ENCODE data around the gene NLRP9.
"Not testable (repeated sequence)": the region's sequence is repeated elsewhere in the genome, so short reads cannot be mapped to it uniquely, and the experiment has no call there.

Gene NLRP9

DNA sequence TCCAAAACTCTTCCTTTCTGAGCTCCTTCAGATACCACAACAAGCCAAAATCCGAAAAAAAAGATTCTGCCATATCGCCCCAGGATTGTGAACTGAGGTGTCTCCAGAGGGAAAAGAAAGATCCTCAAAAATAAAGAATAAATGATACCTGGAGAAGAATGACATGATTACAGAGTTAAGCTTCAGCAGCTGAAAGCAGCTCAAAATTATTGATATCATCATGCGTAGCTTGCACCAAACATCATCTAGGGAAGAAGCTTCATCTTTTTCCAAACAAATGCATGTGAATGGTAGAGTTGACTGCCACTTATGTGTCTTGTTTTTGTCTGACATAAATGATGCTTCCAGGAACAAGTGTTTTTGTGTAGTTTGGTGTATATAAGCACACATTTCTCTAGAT lies at the start of gene NLRP9:
Gene NLRP9, minus strand, starts transcription at position 101 of the 400 bp plus-strand sequence. Its CDS starts 28 bp downstream, at position 73.
- no peak for DNase-seq

DNA sequence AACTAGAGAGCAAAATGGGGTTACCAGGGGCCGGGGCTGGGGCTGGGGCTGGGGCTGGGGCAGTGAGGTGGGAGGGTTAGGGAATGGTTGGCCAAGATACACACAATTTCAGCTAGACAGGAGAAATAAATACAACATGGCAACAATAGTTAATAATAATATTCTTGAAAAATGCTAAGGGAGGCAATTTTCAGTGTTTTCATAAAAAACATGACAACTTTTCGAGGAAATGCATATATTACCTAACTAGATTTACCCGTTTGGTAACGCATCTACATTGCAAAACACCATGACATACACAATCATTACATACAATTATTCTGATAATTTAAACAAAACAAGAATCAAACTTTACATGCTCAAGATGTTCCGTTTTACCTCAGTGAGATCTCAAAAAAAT lies 42.9 kb upstream of the NLRP9 start:
- no peak for DNase-seq

- no peak for DNase-seq
Measured at GRCh38 chr19:55778331-55778730, 40.1 kb upstream of the NLRP9 start.

DNA sequence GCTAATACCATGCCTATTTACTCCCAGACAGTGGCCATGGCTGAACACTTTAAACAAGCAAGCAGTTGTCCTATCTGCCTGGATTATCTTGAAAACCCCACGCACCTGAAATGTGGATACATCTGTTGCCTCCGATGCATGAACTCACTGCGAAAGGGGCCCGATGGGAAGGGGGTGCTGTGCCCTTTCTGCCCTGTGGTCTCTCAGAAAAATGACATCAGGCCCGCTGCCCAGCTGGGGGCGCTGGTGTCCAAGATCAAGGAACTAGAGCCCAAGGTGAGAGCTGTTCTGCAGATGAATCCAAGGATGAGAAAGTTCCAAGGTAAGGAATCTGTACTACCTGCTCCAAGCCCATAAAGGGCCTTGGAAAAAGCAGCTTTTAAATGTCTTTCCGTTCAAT lies 39.3 kb upstream of the NLRP9 start:
- no peak for DNase-seq

- not testable (repeated sequence) for DNase-seq
Measured at GRCh38 chr19:55769632-55770031, 31.4 kb upstream of the NLRP9 start.

DNA sequence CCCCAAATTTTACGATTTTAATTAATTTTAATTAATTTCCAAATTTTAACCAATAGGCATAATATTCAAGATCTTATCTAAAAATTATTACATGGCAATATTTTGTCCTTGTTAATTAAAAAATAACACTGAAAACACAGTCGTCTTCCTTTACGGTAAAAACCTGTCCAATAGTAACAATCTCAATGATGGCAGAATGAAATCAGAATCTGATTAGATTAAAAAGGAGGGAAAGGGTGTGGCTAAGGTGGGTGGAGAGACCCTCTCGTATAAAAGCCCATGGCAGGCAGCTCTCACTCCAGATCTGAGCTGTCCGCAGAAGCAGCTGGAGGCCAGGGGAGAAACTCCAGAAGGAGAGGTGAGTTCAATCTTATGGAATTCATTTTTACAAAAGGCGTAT lies 30.6 kb upstream of the NLRP9 start, which contains the start of gene RFPL4AL1:
Gene RFPL4AL1, plus strand, starts transcription at position 301 of the 400 bp plus-strand sequence. CDS start 2,687 bp downstream, outside the sequence.
- not testable (repeated sequence) for DNase-seq

DNA sequence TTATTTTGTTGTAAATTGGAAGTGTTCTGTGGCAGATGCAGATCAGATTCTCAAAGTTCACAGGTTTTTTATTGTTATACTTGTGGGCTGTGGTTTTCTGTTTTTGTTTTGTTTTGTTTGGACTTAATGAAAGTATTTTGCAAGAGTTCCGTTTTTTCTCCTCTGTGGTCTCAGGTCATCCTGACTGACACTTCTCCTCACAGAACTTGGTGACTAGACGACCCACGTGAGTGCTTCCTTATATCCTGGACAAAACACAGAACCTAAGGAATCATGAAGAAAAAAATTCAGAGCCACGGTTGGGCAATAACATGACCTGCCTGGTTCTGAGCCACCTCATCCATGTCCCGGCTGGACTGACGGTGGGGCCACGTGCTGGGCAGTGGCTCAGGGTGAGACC lies 28.3 kb upstream of the NLRP9 start:
- DNase-seq, result no peak

DNA sequence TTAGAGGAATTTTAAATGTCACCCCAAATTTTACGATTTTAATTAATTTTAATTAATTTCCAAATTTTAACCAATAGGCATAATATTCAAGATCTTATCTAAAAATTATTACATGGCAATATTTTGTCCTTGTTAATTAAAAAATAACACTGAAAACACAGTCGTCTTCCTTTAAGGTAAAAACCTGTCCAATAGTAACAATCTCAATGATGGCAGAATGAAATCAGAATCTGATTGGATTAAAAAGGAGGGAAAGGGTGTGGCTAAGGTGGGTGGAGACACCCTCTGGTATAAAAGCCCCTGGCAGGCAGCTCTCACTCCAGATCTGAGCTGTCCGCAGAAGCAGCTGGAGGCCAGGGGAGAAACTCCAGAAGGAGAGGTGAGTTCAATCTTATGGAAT lies 20.6 kb upstream of the NLRP9 start, which contains the start of gene RFPL4A:
Gene RFPL4A, plus strand, starts transcription at position 301 of the 400 bp plus-strand sequence. CDS start 2,704 bp downstream, outside the sequence.
- not testable (repeated sequence) for DNase-seq

DNA sequence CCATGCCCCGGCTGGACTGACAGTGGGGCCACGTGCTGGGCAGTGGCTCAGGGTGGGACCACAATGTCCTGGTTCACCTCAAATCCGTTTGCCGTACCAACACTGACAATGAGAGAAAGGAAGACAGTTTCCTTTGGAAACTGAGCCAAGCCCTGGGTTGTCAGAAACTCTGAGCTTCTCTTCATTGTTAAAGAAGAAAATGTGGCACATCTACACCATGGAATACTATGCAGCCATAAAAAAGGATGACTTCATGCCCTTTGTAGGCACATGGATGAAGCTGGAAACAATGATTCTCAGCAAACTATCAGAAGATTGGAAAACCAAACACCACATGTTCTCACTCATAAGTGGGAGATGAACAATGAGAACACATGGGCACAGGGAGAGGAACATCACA lies 18.6 kb upstream of the NLRP9 start:
- not testable (repeated sequence) for DNase-seq

DNA sequence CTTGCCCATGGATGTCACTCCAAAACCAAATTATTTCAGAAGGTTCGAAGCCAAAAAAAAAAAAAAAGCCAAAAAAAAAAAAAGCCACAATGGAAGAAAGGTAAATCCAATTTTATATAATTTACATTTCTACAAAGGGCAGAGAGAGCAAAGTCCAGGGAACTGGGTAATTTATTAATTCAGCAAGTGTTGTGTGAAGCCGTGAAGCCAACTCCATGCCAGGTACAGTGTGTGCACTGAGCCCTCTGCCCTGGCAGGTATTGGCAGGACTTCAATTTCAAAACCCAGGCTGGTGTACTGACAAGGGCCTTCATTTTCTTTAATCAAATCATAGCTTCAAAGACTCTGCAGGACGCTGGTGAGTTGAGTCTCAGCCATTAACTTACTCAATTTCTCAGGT lies 15.2 kb upstream of the NLRP9 start:
- DNase-seq, result no peak

DNA sequence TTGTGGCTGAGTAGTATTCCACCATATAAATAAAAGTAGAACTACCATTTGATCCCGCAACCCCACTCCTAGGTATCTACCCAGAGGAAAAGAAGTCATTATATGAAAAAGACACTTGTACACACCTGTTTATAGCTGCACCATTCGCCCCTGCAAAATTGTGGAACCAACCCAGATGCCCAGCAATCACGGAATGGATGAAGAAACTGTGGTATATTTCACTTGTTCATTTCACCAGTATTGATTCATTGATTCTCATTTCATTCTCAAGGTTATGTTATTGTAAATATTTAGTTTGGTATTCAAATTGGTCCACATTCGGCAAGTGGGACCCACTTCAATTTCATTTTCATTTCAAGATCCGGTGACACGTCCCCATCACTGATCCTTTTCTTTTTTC lies 12.5 kb upstream of the NLRP9 start:
- no peak for DNase-seq

DNA sequence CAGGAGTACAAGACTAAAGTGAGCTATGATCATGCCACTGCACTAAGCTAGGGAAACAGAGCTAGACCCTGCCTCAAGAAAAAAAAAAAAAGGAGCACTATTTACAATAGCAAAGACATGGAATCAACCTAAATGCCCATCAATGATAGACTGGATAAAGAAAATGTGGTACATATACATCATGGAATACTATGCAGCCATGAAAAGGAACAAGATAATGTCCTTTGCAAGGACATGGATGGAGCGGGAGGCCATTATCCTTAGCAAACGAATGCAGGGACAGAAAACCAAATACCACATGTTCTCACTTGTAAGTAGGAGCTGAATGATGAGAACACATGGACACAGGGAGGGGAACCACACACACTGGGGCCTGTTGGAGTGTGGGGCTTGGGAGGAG lies 7.8 kb downstream of the NLRP9 start:
- DNase-seq, result not testable (repeated sequence)

DNA sequence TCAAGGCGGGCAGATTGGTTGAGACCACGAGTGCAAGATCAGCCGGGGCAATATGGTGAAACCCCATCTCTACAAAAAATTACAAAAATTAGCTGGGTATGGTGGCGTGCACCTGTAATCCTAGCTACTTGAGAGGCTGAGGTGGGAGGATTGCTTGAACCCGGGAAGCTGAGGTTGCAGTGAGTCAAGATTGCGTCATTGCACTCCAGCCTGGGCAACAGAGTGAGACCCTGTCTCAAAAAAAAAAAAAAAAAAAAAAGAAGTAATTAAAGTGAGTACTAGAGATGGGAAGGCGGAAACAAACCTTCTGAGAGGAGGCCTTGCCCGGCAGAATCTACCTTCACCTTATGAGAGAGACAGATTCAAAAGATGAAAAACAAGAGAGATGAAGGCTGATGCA lies 14.7 kb downstream of the NLRP9 start:
- no peak for DNase-seq

DNA sequence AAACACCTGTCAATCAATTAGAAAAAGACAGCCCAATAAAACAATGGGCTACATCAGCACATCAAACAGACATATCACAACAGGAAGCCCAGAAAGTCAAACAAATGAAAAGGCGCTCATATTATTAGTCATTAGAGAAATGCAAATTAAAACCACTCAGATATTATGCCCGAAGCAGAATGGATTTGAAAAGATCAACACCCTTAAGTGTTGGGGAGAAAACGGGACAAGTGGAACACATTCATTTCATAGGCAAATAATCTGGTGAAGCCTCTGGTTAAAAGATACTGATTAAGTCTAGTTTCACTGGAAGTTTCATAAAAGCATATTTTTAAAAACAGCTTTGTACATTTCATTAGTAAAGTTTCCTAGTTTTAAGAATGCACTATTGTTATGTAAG lies 17.4 kb downstream of the NLRP9 start:
- DNase-seq, result no peak

GRCh38 chr19:55720214-55720746 lies 17.9 kb downstream of the NLRP9 start:
- DNase-seq, result no peak

GRCh38 chr19:55717879-55718711 lies 20.1 kb downstream of the NLRP9 start:
- DNase-seq, result not testable (repeated sequence)

DNA sequence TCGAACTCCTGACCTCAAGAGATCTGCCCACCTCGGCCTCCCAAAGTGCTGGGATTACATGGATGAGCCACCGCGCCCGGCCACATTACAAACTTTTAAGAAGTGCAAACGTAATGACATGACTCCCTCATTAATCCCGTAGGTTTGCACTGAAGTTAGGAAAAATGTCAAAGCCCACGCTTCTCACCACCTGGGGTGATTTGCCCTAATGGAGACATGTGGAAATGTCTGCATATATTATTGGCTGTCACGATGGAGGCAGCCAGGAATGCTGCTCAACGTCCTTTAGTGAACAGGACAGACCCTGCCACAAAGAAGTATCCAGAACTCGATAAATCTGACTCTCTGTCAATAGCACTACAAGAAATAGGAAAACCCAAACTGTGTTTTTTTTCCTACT lies 21.0 kb downstream of the NLRP9 start:
- no peak for DNase-seq

DNA sequence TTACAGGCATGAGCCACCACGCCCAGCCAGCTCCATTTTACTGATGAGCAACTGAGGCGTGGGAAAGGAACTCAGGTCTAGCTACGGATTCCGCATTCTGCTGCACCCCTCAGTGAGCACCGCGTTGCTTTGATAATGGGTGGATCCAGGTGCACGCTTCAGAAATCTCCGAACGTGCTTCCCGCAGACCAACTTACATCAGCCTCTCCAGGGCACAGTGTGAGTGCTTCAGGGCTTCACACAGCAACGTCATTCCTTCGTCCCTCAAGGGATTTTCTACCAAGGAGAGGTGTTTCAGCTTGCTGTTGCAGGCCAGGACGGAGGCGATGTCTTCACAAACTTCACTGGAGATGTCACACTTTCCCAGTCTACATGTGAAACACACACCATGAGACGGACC lies 21.7 kb downstream of the NLRP9 start:
- no peak for DNase-seq

DNA sequence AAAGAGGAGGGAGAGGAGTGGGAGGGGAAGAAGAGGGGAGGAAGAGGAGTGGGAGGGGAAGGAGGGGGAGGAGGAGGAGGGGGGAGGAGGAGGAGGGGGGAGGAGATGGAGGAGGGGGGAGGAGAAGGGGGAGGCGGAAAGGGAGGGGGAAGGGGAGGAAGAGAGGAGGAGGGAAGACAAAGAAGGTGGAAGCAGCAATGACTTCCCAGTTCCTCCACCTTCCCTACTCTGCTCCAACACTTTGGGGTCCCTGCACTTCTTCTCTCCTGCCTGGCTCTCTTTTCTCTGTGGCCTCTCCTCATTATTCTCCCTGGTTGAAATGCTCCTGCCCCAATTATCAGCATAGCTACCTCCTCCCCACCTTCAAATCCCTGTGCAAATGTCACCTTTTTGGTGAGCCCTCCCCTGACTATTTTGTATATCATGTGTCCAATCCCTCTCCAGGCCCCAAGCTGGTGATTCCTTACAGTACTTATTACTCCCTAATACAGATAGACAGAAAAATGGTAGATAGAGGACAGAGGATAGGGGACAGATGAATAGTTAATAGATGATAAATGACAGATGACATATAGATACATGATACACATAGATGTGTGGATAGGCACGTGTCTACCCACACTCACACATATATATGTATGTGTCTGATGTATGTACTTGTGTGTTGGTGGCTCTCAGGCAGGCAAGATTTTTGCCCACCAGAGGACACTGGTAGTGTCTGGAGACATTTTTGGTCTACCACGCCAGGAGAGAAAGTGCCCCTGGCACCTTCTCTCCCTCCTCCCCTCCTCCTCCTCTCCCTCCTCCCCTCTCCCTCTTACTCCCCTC lies 25.2 kb downstream of the NLRP9 start:
- no peak for DNase-seq

- no peak for DNase-seq
Measured at GRCh38 chr19:55711719-55712118, 26.5 kb downstream of the NLRP9 start.

GRCh38 chr19:55705972-55706371 lies 32.2 kb downstream of the NLRP9 start:
- no peak for DNase-seq

- no peak for DNase-seq
Measured at GRCh38 chr19:55704494-55705245, 33.5 kb downstream of the NLRP9 start.

- no peak for DNase-seq
Measured at GRCh38 chr19:55703790-55704215, 34.4 kb downstream of the NLRP9 start.

Data from islet precursor cell (in vitro differentiated cells).